Activated CD4-positive, alpha-beta T cell treated with anti-CD3 and anti-CD28 coated beads, Interleukin-2, amount 10 ng/mL, durations not matched to agents 7 days and 5 days (primary cell): ENCODE results near the gene PDE8A. TPM values are rescaled to one million over a fixed set of nuclear protein-coding genes. Genes with fewer than 3 reads are reported as not detected.

Experiments
- CTCF ChIA-PET: fragments of 350-600 bp; sonication (Branson Sonifier 250); formaldehyde crosslinking; loops from one replicate; lab custom pipeline; 2021; ENCODE audit warnings: antibody characterized with exemption; lab: Charles Lee
- POLR2A ChIA-PET: fragments of 350-600 bp; sonication (Branson Sonifier 250); formaldehyde crosslinking; loops from one replicate; lab custom pipeline; 2021; ENCODE audit warnings: antibody characterized with exemption; lab: Charles Lee
- DNase-seq: peaks from one replicate; pipeline ENCODE4 v3.0.0-alpha.2; 2020
- H3K27ac Mint-ChIP-seq: one replicate; pipeline ENCODE4 v1.8.0; 2021; ENCODE audit warnings: mild to moderate bottlenecking, moderate library complexity, mixed read lengths
- H3K27me3 Mint-ChIP-seq: one replicate; pipeline ENCODE4 v1.8.0; 2021; ENCODE audit warnings: mixed read lengths
- H3K36me3 Mint-ChIP-seq: one replicate; pipeline ENCODE4 v1.8.0; 2021; ENCODE audit warnings: low read depth, mixed read lengths
- H3K4me1 Mint-ChIP-seq: one replicate; pipeline ENCODE4 v1.8.0; 2021; ENCODE audit warnings: mixed read lengths
- H3K4me3 Mint-ChIP-seq: one replicate; pipeline ENCODE4 v1.8.0; 2021; ENCODE audit warnings: mild to moderate bottlenecking, moderate library complexity, mixed read lengths
- H3K9me3 Mint-ChIP-seq: one replicate; pipeline ENCODE4 v1.8.0; 2021; ENCODE audit warnings: mixed read lengths
- total RNA-seq, 2 experiments: library from RNA; stranded (reverse); gene quantifications; one replicate each; pipeline ENCODE4 v1.2.3, GENCODE V29; 2021

Gene PDE8A
- total RNA-seq, 2 experiments from 2014 or later: 17.0 to 18.2 TPM

- CTCF ChIA-PET: no interaction called here
- POLR2A ChIA-PET: no interaction called here
- no peak overlapping the region for H3K27ac Mint-ChIP-seq
- no peaks in the 10 kb centered on the region for H3K27me3 Mint-ChIP-seq
- H3K4me3 Mint-ChIP-seq: no peak overlapping the region
- H3K4me1 Mint-ChIP-seq: peaks cover 26% of the 10 kb centered on the region
- H3K36me3 Mint-ChIP-seq: no peaks in the 10 kb centered on the region
- DNase-seq: no peak
- no peaks in the 10 kb centered on the region for H3K9me3 Mint-ChIP-seq
Observed at GRCh38 chr15:85034276-85034675, 52.6 kb downstream of the PDE8A start.

GRCh38 chr15:85035980-85036379 is 54.3 kb downstream of the PDE8A start:
- Mint-ChIP-seq H3K27ac (no peak overlapping the region), H3K36me3 (no peaks in the 10 kb centered on the region), H3K4me1 (peaks cover 12% of the 10 kb centered on the region), H3K4me3 (no peak overlapping the region), H3K27me3 (no peaks in the 10 kb centered on the region), H3K9me3 (no peaks in the 10 kb centered on the region)
- CTCF ChIA-PET: no interaction called here
- POLR2A ChIA-PET: no interaction called here
- DNase-seq: no peak

GRCh38 chr15:85036716-85037115 is 55.1 kb downstream of the PDE8A start:
- POLR2A ChIA-PET: no interaction called here
- Mint-ChIP-seq H3K27ac (no peak overlapping the region), H3K36me3 (no peaks in the 10 kb centered on the region), H3K27me3 (no peaks in the 10 kb centered on the region), H3K4me1 (peaks cover 5% of the 10 kb centered on the region), H3K9me3 (no peaks in the 10 kb centered on the region), H3K4me3 (no peak overlapping the region)
- CTCF ChIA-PET: interaction anchor here (1.4 kb wide), 1 partner anchor 16 kb away, joined by 5 read pairs; no protein-coding TSS in a partner anchor
- no peak for DNase-seq

GRCh38 chr15:85037641-85038040 is 56.0 kb downstream of the PDE8A start:
- no peak for DNase-seq
- H3K36me3 Mint-ChIP-seq: no peaks in the 10 kb centered on the region
- H3K4me1 Mint-ChIP-seq: no peaks in the 10 kb centered on the region
- CTCF ChIA-PET: interaction anchor here (1.4 to 1.5 kb wide), 2 partner anchors 8 to 17 kb away, joined by 4 to 5 read pairs; no protein-coding TSS in a partner anchor
- H3K9me3 Mint-ChIP-seq: no peaks in the 10 kb centered on the region
- POLR2A ChIA-PET: no interaction called here
- H3K27ac Mint-ChIP-seq: no peak overlapping the region
- H3K4me3 Mint-ChIP-seq: no peak overlapping the region
- no peaks in the 10 kb centered on the region for H3K27me3 Mint-ChIP-seq

GRCh38 chr15:85041230-85041629 is 59.6 kb downstream of the PDE8A start:
- POLR2A ChIA-PET: no interaction called here
- Mint-ChIP-seq H3K4me1 (peaks cover 11% of the 10 kb centered on the region), H3K27me3 (no peaks in the 10 kb centered on the region), H3K36me3 (no peaks in the 10 kb centered on the region), H3K4me3 (no peak overlapping the region), H3K27ac (no peak overlapping the region), H3K9me3 (no peaks in the 10 kb centered on the region)
- no peak for DNase-seq
- CTCF ChIA-PET: no interaction called here

GRCh38 chr15:85044251-85044853 is 62.7 kb downstream of the PDE8A start:
- Mint-ChIP-seq H3K4me3 (no peak overlapping the region), H3K4me1 (peaks cover 23% of the 10 kb centered on the region), H3K27ac (no peak overlapping the region), H3K27me3 (no peaks in the 10 kb centered on the region), H3K9me3 (no peaks in the 10 kb centered on the region), H3K36me3 (no peaks in the 10 kb centered on the region)
- ChIA-PET CTCF (interaction anchor here (0.7 to 2.7 kb wide), 4 partner anchors 13 to 100 kb away, joined by 3 to 10 read pairs (median 4); no protein-coding TSS in a partner anchor), POLR2A (no interaction called here)
- peak; percentile 57 for DNase-seq

- Mint-ChIP-seq H3K27ac (peak overlapping the region; percentile 4), H3K9me3 (no peaks in the 10 kb centered on the region), H3K36me3 (no peaks in the 10 kb centered on the region), H3K4me1 (peaks cover 23% of the 10 kb centered on the region), H3K27me3 (no peaks in the 10 kb centered on the region), H3K4me3 (no peak overlapping the region)
- CTCF ChIA-PET: interaction anchor here (0.7 to 2.0 kb wide), 3 partner anchors 21 to 101 kb away, joined by 3 to 4 read pairs (median 3); no protein-coding TSS in a partner anchor
- POLR2A ChIA-PET: no interaction called here
- no peak for DNase-seq
Observed at GRCh38 chr15:85044894-85045293, 63.2 kb downstream of the PDE8A start.

- H3K27ac Mint-ChIP-seq: no peak overlapping the region
- no peaks in the 10 kb centered on the region for H3K36me3 Mint-ChIP-seq
- H3K4me1 Mint-ChIP-seq: peaks cover 23% of the 10 kb centered on the region
- no peaks in the 10 kb centered on the region for H3K27me3 Mint-ChIP-seq
- CTCF ChIA-PET: interaction anchor here (0.9 to 2.0 kb wide), 2 partner anchors 57 to 102 kb away, joined by 3 to 4 read pairs; no protein-coding TSS in a partner anchor
- POLR2A ChIA-PET: no interaction called here
- no peaks in the 10 kb centered on the region for H3K9me3 Mint-ChIP-seq
- no peak for DNase-seq
- no peak overlapping the region for H3K4me3 Mint-ChIP-seq
Observed at GRCh38 chr15:85045615-85046014, 64.0 kb downstream of the PDE8A start.

- Mint-ChIP-seq H3K4me1 (peaks cover 23% of the 10 kb centered on the region), H3K27me3 (no peaks in the 10 kb centered on the region), H3K27ac (no peak overlapping the region), H3K9me3 (no peaks in the 10 kb centered on the region), H3K36me3 (no peaks in the 10 kb centered on the region), H3K4me3 (no peak overlapping the region)
- CTCF ChIA-PET: no interaction called here
- POLR2A ChIA-PET: no interaction called here
- DNase-seq: no peak
Observed at GRCh38 chr15:85047271-85047948, 65.8 kb downstream of the PDE8A start.

GRCh38 chr15:85048430-85048829 is 66.8 kb downstream of the PDE8A start:
- Mint-ChIP-seq H3K36me3 (no peaks in the 10 kb centered on the region), H3K27me3 (no peaks in the 10 kb centered on the region), H3K4me1 (peaks cover 23% of the 10 kb centered on the region), H3K4me3 (no peak overlapping the region), H3K27ac (no peak overlapping the region), H3K9me3 (no peaks in the 10 kb centered on the region)
- POLR2A ChIA-PET: no interaction called here
- CTCF ChIA-PET: no interaction called here
- no peak for DNase-seq

GRCh38 chr15:85049805-85050204 is 68.1 kb downstream of the PDE8A start:
- no peaks in the 10 kb centered on the region for H3K36me3 Mint-ChIP-seq
- DNase-seq: no peak
- CTCF ChIA-PET: no interaction called here
- H3K9me3 Mint-ChIP-seq: peaks cover under 1% of the 10 kb centered on the region
- no peak overlapping the region for H3K4me3 Mint-ChIP-seq
- no peaks in the 10 kb centered on the region for H3K27me3 Mint-ChIP-seq
- POLR2A ChIA-PET: no interaction called here
- peaks cover 18% of the 10 kb centered on the region for H3K4me1 Mint-ChIP-seq
- no peak overlapping the region for H3K27ac Mint-ChIP-seq

- Mint-ChIP-seq H3K36me3 (peaks cover 18% of the 10 kb centered on the region), H3K9me3 (peaks cover 29% of the 10 kb centered on the region), H3K27ac (no peak overlapping the region), H3K4me3 (no peak overlapping the region), H3K27me3 (no peaks in the 10 kb centered on the region), H3K4me1 (peaks cover 15% of the 10 kb centered on the region)
- CTCF ChIA-PET: no interaction called here
- POLR2A ChIA-PET: no interaction called here
- DNase-seq: no peak
Observed at GRCh38 chr15:85059734-85060133, 78.1 kb downstream of the PDE8A start.

- Mint-ChIP-seq H3K4me1 (peaks cover 15% of the 10 kb centered on the region), H3K36me3 (peaks cover 12% of the 10 kb centered on the region), H3K4me3 (no peak overlapping the region), H3K27ac (no peak overlapping the region), H3K9me3 (peaks cover 19% of the 10 kb centered on the region), H3K27me3 (no peaks in the 10 kb centered on the region)
- DNase-seq: no peak
- ChIA-PET POLR2A (no interaction called here), CTCF (interaction anchor here (1.1 kb wide), 1 partner anchor 300 kb away, joined by 3 read pairs; no protein-coding TSS in a partner anchor)
Observed at GRCh38 chr15:85062560-85062959, 80.9 kb downstream of the PDE8A start.
